ENCODE measurements around the gene PCGF3.
"Not testable (repeated sequence)": the region's sequence is repeated elsewhere in the genome, so short reads cannot be mapped to it uniquely, and the experiment has no call there.

PCGF3 gene

GRCh38 chr4:669806-670559 lies 35.6 kb upstream of the PCGF3 start:
- not testable (repeated sequence) for DNase-seq

- DNase-seq: no peak
Measured at GRCh38 chr4:671769-672168, 33.9 kb upstream of the PCGF3 start.

GRCh38 chr4:673349-674091 lies 32.1 kb upstream of the PCGF3 start:
- no peak for DNase-seq

GRCh38 chr4:674172-675035 lies 31.2 kb upstream of the PCGF3 start, which contains the start of the genes ATP5ME and MYL5:
Gene ATP5ME (minus strand): TSS chr4:674276. CDS start chr4:674247, 29 bp downstream.
Gene MYL5 (plus strand): TSS chr4:674542. CDS start chr4:678027, 3,485 bp downstream.
- DNase-seq: peak; percentile 95 to 96

DNA sequence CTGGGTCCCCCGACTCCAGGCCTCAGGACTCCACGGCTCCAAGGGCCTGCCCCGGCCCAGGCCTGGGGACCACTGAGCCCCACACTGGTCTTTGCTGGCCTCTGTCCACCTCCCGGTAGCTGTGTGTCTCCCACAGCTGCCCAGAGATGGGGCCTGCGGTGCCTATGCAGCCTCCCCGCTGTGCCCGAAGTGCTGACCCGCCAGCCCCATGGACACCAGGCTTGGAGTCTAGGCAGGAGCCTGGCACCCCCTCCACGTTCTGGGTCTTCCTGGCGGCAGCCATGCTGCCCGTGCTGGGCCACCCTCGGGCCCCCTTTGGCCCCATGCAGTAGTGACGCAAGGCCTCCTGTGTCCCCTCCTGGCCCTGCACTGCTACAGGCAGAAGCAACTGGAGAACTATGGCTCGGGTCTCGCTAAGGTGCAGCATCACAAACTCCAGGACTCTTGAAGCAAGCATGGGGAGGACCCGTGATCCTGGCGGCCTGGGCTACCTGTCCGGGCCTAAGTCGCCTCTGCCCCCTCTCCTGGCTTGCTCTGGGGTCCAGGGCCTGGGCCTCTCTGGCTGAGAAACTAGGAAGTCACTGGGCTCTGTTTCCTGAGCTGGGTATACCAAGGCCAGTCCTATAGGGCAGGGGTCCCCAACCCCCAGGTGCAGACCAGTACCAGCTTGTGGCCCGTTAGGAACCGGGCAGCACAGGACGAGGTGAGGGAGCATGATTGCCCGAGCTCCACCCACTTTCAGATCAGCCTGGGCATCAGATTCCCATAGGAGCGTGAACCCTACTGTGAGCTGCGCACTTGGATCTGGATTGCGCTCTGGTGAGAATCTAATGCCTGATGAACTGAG lies 30.4 kb upstream of the PCGF3 start:
- DNase-seq: no peak

DNA sequence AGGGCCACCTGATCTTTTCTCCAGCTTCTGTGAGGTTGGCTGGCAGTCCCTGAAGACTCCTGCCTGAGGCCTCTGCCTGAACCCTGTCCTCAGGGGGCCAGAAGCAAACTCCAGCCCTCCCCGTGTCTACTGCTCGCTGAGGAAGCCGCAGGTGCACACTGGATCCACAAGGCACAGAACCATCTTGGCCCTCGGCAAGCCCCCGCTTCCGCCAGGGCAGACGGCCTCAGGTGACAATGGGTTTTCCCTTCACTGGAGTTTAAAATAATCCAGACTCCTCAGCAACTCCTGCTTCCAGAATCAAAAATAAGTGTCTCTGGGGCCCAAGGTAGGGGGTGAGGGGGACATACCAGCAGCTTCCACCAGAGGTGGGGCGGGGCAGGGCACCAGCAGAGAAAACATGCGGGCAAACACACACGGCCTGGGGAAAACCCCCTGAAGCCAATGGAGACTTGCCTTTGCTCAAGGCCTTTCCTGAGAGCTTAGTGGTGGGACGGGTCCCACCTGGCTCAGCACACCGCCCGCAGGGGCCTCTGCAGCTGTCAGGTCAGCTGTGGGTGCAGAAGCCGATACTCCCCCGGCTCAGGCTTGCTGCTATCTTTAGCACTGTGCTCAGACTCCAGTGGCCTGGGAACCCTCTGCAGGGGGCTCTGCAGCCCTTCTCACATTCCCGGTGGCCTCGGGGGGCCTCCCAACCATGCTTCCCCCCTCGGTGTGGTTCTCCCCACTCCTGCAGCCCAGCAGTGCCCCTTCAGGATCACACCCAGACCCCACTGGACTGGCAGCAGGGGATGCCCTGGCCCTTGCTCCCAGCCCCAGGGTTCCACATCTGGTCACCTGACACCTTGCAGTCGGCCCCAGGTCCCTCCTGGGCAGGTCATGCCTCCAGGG lies 29.4 kb upstream of the PCGF3 start:
- DNase-seq: no peak

DNA sequence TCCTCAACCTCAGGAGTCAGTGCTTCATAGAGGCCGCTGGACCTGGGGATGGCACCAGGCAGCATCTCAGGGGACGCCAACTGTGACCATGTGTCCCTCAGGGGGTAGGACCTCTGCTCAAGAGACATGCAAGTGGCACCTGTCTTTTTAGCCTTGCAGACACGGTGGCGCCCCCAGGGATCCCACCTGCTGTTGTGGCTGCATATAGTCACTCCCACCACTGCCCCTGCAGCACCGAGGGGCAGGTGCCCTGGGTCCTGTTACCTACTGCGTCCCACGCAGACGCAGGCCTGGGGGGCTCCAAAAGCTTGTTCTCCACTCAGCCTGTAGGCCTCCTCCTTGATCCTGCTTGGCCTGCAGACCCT lies 28.8 kb upstream of the PCGF3 start:
- DNase-seq: no peak

GRCh38 chr4:677431-678293 lies 28.0 kb upstream of the PCGF3 start:
- DNase-seq: peak in 1 of 2 experiments; percentile 38

GRCh38 chr4:678331-679103 lies 27.1 kb upstream of the PCGF3 start:
- DNase-seq: no peak

- DNase-seq: no peak
Measured at GRCh38 chr4:679104-679481, 26.5 kb upstream of the PCGF3 start.

- no peak for DNase-seq
Measured at GRCh38 chr4:679629-680028, 26.0 kb upstream of the PCGF3 start.

DNA sequence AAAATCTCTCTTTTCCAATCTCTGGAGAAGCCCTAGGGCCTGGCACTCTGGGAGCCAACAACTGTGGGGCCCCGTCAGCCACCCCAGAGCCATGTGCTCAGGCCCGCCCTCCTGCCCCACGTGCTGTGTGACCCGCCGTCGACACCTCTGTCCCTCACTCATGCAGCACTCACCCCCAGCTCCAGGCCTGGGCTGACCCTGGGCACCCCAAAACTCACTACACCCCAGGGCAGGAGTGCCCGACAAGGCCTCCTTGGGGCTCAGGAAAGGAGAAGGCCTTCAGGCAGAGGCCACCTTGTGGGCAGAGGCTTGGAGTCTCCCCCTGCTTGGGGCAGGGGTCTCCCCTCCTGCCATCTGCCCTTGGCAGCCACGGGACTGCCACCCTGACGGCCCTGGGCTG lies 25.5 kb upstream of the PCGF3 start:
- no peak for DNase-seq

- peak in 1 of 2 experiments; percentile 45 for DNase-seq
Measured at GRCh38 chr4:680551-680927, 25.1 kb upstream of the PCGF3 start.

GRCh38 chr4:680928-681645 lies 24.5 kb upstream of the PCGF3 start:
- DNase-seq: peak; percentile 63 to 69

DNA sequence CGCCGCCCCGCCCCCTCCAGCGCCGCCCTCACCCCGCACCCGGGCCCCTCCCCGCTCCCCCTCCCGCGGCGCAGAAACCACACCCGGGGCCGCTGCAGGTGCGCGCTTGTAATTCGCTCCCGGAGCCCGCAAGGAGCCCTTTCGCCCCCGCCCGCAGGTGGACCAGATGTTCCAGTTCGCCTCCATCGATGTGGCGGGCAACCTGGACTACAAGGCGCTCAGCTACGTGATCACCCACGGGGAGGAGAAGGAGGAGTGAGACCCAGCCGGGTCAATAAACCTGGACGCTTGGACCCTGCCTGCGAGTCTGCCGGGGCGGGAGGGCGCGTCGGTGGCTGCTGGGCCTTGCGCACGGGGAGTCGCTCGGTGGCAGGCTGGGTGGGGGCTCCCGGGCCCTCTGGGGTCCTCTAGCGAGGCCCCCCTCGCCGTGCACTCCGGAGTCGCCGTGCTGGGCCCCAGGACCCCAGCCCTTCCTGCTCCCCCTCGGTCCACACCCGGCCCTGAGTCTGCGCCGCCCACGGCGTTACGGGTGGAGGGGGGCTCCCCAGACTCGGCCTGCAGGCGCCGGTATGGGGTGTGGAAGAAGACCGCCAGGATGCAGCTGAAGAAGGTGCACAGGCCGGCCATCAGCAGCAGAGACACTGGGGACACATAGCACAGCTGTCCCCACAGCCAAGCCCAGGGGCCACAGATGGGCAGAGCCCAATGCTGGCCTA lies 23.7 kb upstream of the PCGF3 start:
- no peak for DNase-seq

DNA sequence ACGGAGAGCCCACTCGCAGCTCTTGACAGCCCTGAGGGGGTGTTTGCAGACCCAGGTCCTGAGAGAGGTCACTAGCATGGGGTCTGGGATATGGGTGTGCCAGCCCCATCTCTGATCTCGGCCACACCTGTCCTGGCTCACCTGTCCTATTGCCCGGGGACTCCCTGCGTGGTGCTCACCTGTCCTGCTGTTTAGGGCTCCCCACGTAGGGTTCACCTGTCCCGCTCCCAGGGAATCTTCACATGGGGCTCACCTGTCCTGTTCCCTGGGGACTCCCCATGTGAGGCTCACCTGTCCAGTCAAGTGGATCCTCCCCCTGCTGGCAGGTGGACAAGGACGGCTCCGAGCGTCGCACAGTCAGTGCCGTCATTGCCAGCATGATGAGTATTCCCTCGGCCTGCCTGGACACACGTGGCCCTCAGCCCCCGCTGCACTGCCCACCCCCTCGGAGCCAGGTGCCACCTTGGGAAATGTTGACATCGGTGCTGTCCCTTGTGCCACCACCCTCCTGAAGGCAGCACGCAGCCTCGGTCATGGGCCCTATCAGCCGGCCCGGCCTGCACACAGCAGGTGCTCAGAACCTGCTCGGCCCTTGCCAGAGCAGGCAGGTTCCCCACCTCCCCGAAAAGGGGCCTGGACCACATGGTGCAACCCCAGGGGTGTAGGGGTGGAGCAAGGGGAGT lies 23.0 kb upstream of the PCGF3 start:
- DNase-seq: no peak

DNA sequence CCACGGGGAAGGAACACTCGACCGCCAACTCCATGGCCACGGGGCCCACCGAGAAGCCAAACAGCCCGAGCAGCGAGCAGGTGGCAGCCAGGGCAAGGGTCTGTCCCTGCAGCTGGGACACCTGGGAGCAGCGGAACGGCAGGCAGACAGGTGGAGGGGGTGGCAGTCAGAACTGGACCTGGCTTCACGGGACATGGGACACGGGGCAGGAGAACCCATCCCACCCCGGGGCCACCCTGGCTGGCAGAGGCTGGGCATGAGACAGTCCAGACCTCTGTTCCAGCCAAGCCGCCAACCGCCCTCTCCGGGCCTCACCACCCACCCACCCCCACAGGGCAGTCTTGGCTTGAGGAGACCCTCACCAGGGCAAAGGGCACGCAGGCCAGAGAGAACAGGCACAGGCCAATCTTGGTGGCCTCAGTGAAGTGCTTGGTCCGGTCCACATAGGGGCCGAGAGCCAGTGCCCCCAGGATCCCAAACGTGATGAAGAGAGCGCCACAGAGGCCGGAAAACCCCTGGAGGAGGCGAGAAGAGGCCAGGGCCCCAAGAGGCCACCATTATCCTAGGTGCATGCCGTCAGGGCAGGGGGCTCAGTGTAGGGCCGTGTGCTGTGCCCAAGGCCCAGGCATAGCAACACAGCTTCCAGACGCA lies 22.3 kb upstream of the PCGF3 start:
- no peak for DNase-seq
